ENCODE results near the gene PDE8A. TPM values are rescaled to one million over a fixed set of nuclear protein-coding genes. Genes with fewer than 3 reads are reported as not detected.
A peak's percentile ranks its signal among the peaks of the same experiment; 100 is the strongest.

The PDE8A gene
- total RNA-seq, 4 donors from 2014 or later: 49.4 to 108 (median 64.3) TPM

DNA sequence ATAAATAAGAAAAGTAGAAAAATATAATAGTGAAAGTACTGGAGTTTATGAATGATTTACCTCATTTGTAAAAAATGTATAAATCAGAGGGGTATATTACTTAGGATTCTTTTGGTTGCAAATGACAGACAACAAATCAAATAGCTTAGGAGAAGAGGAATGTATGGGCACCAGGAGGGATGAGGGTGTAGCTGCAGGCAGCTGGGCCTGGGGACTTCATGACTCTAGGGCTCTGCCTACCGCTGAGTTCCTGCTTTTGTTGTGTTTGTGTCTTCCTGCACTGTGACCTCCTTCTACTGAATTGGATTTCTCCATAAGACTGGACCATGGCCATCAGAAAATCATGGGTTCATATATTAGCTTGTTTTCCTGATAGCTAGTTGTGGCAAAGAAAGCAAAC lies 27.9 kb upstream of the PDE8A start:
- H3K27me3 ChIP-seq: no peaks in the 10 kb centered on the region
- H3K36me3 ChIP-seq: no peaks in the 10 kb centered on the region
- no peak for DNase-seq (ENCODE audit: low spot score in 2 of 2)
- TF ChIP-seq, protein P1, sequence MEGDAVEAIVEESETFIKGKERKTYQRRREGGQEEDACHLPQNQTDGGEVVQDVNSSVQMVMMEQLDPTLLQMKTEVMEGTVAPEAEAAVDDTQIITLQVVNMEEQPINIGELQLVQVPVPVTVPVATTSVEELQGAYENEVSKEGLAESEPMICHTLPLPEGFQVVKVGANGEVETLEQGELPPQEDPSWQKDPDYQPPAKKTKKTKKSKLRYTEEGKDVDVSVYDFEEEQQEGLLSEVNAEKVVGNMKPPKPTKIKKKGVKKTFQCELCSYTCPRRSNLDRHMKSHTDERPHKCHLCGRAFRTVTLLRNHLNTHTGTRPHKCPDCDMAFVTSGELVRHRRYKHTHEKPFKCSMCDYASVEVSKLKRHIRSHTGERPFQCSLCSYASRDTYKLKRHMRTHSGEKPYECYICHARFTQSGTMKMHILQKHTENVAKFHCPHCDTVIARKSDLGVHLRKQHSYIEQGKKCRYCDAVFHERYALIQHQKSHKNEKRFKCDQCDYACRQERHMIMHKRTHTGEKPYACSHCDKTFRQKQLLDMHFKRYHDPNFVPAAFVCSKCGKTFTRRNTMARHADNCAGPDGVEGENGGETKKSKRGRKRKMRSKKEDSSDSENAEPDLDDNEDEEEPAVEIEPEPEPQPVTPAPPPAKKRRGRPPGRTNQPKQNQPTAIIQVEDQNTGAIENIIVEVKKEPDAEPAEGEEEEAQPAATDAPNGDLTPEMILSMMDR (IDR thresholded peaks at IDR 0.05): no peak
- TF ChIP-seq EP300 (IDR thresholded peaks at IDR 0.05) (no peak), POLR2A (IDR thresholded peaks at IDR 0.05) (no peak)
- H3K4me3 ChIP-seq: no peak overlapping the region
- 48 to 50% methylated on average over 1 of the region's 1 CpG for WGBS, 2 donors
- H3K4me1 ChIP-seq: peaks cover 0 to 37% (median 20%) of the 10 kb centered on the region in 4 donors
- no peak overlapping the region for H3K27ac ChIP-seq
- H3K9me3 ChIP-seq: no peaks in the 10 kb centered on the region

DNA sequence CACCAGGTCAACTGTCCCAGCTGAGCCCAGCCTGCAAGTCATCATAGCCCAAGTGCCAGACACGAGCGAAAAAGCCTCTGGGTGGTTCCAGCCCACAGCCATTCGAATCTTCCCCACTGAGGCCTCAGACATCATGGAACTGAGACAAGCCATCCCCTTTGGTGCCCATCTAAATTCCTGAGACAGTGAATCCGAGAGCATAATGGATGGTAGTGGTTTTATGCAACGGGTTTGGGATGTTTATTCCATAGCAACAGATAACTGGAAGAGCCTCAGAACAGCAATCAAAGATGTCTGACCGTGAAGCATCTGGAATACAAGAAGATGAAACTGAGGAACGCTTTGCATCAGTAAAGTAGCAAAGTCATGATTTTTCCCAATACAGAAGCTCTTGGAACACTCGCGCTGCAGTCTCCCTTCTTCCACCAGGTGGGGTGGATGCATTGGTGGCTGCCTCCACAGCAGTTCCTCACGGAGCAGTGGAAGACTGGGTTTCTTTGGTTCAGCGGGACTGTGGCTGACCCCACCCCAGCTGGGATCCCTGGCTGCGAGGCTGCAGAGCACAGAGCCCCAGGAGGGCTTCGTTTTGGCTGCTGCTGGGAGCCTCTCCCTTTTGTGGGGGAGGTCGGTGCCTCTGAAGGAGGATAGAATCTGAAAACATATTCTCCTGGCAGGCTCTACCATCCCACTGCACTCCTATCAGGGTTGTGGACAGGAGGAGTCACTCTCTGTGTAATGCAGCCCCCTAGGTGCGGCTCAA lies 26.4 kb upstream of the PDE8A start:
- Histone ChIP-seq H3K9me3 (no peaks in the 10 kb centered on the region), H3K27ac (peak overlapping the region in 1 of 4 donors; percentile 38), H3K4me1 (peaks cover 0 to 23% (median 9%) of the 10 kb centered on the region in 4 donors), H3K4me3 (peak overlapping the region; percentile 4 to 39 (median 23)), H3K27me3 (no peaks in the 10 kb centered on the region), H3K36me3 (no peaks in the 10 kb centered on the region)
- WGBS, 2 donors: 32% methylated on average over 14 to 15 of the region's 15 CpGs
- DNase-seq (ENCODE audit: low spot score in 2 of 2): peak; percentile 56 to 84
- TF ChIP-seq POLR2A (IDR thresholded peaks at IDR 0.05): no peak
- TF ChIP-seq, protein P1 (IDR thresholded peaks at IDR 0.05): peak; percentile 65 to 91 (median 89)

DNA sequence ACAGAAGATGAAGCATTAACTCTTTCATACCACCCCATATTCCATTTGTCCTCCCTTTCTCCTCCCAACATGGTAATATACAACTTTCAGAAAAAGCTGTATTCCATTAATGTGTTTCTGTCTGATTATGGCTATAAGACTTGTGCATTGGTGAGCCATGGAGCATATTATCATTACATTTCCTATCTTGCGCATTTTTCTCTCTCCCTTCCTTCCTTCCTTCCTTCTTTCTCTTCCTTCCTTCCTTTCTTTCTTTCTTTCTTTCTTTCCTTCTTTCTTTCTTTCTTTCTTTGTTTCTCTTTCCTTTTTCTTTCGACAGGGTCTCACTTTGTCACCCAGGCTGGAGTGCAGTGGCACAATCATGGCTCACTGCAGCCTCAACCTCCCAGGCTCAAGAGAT lies 25.5 kb upstream of the PDE8A start:
- H3K4me1 ChIP-seq: peaks cover 0 to 14% (median 5%) of the 10 kb centered on the region in 4 donors
- no peaks in the 10 kb centered on the region for H3K9me3 ChIP-seq
- no peaks in the 10 kb centered on the region for H3K27me3 ChIP-seq
- no peak overlapping the region for H3K4me3 ChIP-seq
- 94 to 96% methylated on average over 2 of the region's 2 CpGs for WGBS, 2 donors
- TF ChIP-seq EP300 (IDR thresholded peaks at IDR 0.05) (no peak), POLR2A (IDR thresholded peaks at IDR 0.05) (no peak)
- TF ChIP-seq, protein P1 (IDR thresholded peaks at IDR 0.05): no peak
- no peak overlapping the region for H3K27ac ChIP-seq
- no peaks in the 10 kb centered on the region for H3K36me3 ChIP-seq
- DNase-seq (ENCODE audit: low spot score in 2 of 2): no peak

DNA sequence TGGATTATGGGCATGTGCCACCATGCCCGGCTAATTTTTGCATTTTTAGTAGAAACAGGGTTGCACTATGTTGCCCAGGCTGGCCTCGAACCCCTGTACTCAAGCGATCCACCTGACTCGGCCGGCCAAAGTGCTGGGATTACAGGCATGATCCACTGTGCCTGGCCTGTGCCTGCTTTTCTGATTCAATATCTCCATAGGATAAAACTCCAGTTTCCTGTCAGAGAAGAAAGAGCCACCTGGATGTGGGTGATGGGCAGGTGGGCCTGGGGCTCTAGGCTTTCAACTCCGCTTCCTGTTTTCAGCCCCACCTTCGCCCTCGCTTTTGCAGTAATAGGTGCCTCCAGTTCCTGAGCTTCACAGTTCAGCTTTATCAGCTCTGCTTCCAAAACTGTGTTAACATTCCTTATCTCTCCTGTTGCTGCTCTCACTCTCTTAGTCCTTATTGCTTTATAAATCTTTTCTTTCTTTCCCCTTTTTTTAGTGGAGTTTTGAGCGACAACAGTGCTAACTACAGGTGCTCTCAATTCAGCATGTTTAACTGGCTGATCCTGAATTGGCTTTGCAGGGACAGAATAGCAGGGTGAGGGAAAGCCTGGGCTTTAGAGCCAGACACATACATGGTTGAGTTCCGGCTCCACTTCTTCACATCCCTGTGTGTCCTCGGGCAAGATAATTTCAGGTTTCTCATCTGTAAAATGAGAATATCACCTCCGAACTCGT lies 21.1 kb upstream of the PDE8A start:
- Histone ChIP-seq H3K9me3 (peaks cover 0 to 6% (median 0%) of the 10 kb centered on the region in 4 donors), H3K4me3 (no peak overlapping the region), H3K4me1 (peaks cover 0 to 5% (median 2%) of the 10 kb centered on the region in 4 donors), H3K27me3 (no peaks in the 10 kb centered on the region), H3K27ac (no peak overlapping the region), H3K36me3 (no peaks in the 10 kb centered on the region)
- 84 to 91% methylated on average over 13 of the region's 13 CpGs for WGBS, 2 donors
- no peak for DNase-seq (ENCODE audit: low spot score in 2 of 2)
- TF ChIP-seq POLR2A (IDR thresholded peaks at IDR 0.05) (no peak), EP300 (IDR thresholded peaks at IDR 0.05) (no peak)
- TF ChIP-seq, protein P1 (IDR thresholded peaks at IDR 0.05): no peak

DNA sequence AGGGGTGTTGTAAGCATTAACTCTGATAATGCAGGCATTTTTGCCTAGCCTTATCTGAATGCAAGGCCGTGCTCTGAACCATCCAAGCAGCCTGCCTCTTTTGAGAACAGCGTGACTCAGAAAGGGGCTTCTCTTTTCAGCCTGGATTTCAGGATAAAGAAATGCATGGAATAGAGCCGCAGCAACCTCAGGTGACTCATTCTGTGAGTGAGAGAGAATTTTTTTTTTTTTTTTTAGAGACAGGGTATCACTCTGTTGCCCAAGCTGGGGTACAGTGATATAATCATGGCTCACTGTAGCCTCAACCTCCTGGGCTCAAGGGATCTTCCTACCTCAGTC lies 20.6 kb upstream of the PDE8A start:
- H3K27me3 ChIP-seq: no peaks in the 10 kb centered on the region
- TF ChIP-seq, protein P1 (IDR thresholded peaks at IDR 0.05): no peak
- no peak for TF ChIP-seq EP300 (IDR thresholded peaks at IDR 0.05)
- no peak for TF ChIP-seq POLR2A (IDR thresholded peaks at IDR 0.05)
- no peaks in the 10 kb centered on the region for H3K36me3 ChIP-seq
- no peaks in the 10 kb centered on the region for H3K4me1 ChIP-seq
- no peak for DNase-seq (ENCODE audit: low spot score in 2 of 2)
- H3K27ac ChIP-seq: no peak overlapping the region
- no peak overlapping the region for H3K4me3 ChIP-seq
- 90 to 93% methylated on average over 3 of the region's 3 CpGs for WGBS, 2 donors
- H3K9me3 ChIP-seq: peaks cover 0 to 6% (median 0%) of the 10 kb centered on the region in 4 donors

Measured in tibial nerve (tissue), 4 donors.